Astrocyte (in vitro differentiated cells and primary cell): ENCODE data around the gene NFIA.

Source experiments
- CTCF ChIP-seq: IDR thresholded peaks from 2 replicates; pipeline ENCODE4 v1.5.1; 2011; ENCODE audit warnings: low read depth, mild to moderate bottlenecking, inconsistent platforms, low read length, moderate library complexity; ENCODE audit not compliant: insufficient read depth
- EZH2 ChIP-seq: IDR thresholded peaks from 2 replicates; pipeline ENCODE4 v1.6.1; 2012; ENCODE audit warnings: mild to moderate bottlenecking, low read length, inconsistent platforms; ENCODE audit not compliant: insufficient read depth

- TF ChIP-seq CTCF: no peak
- TF ChIP-seq EZH2: no peak
Measured at GRCh38 chr1:61374156-61374555, 291.8 kb downstream of the NFIA start.
